Activated CD8-positive, alpha-beta T cell treated with anti-CD3 and anti-CD28 coated beads for 36 hours (primary cell): ENCODE measurements around the gene ZNF628. TPM values are rescaled to one million over a fixed set of nuclear protein-coding genes. Genes with fewer than 3 reads are reported as not detected.

Experiments
- ATAC-seq: fragments of 200-7000 bp; cut with Tn5 transposase; one replicate; pipeline ENCODE4 v1.10.0; 2021; ENCODE audit warnings: mild to moderate bottlenecking, moderate library complexity
- CTCF ChIA-PET: fragments of 350-600 bp; sonication (Branson Sonifier 250); formaldehyde crosslinking; loops from one replicate; lab custom pipeline; 2021; ENCODE audit warnings: antibody characterized with exemption; lab: Charles Lee
- POLR2A ChIA-PET: fragments of 350-600 bp; sonication (Branson Sonifier 250); formaldehyde crosslinking; loops from one replicate; lab custom pipeline; 2021; ENCODE audit warnings: antibody characterized with exemption; lab: Charles Lee
- DNase-seq: peaks from one replicate; pipeline ENCODE4 v3.0.0-alpha.2; 2020
- H3K27ac Mint-ChIP-seq: one replicate; pipeline ENCODE4 v1.8.0; 2021; ENCODE audit warnings: mild to moderate bottlenecking, mixed read lengths
- H3K27me3 Mint-ChIP-seq: one replicate; pipeline ENCODE4 v1.8.0; 2021; ENCODE audit warnings: mixed read lengths
- H3K36me3 Mint-ChIP-seq: one replicate; pipeline ENCODE4 v1.8.0; 2021; ENCODE audit warnings: low read depth, mixed read lengths
- H3K4me1 Mint-ChIP-seq: one replicate; pipeline ENCODE4 v1.8.0; 2021; ENCODE audit warnings: low read depth, mixed read lengths
- H3K4me3 Mint-ChIP-seq: one replicate; pipeline ENCODE4 v1.8.0; 2021; ENCODE audit warnings: mild to moderate bottlenecking, moderate library complexity, mixed read lengths
- H3K9me3 Mint-ChIP-seq: one replicate; pipeline ENCODE4 v1.8.0; 2021; ENCODE audit warnings: mixed read lengths
- intact Hi-C: fragments of 100-400 bp; cut with micrococcal nuclease; formaldehyde crosslinking; loops from one replicate; pipeline ENCODE4 v1.10.0; 2022
- total RNA-seq, 2 experiments: library from RNA; stranded (reverse); gene quantifications; one replicate each; pipeline ENCODE4 v1.2.3, GENCODE V29; 2021
- TF ChIP-seq, protein P1 (sequence below): fragments of 200-600 bp; IDR thresholded peaks from one replicate; pipeline ENCODE4 v1.8.0; 2022; ENCODE audit warnings: antibody characterized with exemption, mild to moderate bottlenecking

The ZNF628 gene
- total RNA-seq, 2 experiments from 2014 or later: 8.4 to 8.6 TPM

DNA sequence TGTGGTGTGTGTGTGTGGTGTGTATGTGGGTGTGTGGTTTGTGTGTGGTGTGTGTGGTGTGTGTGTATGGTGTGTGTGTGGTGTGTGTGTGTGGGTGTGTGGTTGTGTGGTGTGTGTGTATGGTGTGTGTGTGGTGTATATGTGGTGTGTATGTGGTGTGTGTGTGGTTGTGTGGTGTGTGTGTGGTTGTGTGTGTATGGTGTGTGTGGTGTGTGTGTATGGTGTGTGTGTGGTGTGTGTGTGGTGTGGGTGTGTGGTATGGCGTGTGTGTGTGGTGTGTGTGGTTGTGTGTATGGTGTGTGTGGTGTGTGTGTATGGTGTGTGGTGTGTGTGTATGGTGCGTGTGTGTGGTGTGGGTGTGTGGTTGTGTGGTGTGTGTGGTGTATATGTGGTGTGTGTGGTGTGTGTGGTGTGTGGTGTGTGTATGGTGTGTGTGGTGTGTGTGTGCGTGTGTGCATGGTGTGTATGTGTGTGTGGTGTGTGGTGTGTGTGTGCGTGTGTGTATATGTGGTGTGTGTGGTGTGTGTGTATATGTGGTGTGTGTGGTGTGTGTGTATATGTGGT lies 42.0 kb upstream of the ZNF628 start:
- Mint-ChIP-seq H3K4me3 (no peak overlapping the region), H3K4me1 (no peaks in the 10 kb centered on the region), H3K27ac (no peak overlapping the region), H3K9me3 (no peaks in the 10 kb centered on the region), H3K27me3 (peaks cover 41% of the 10 kb centered on the region), H3K36me3 (no peaks in the 10 kb centered on the region)
- POLR2A ChIA-PET: no interaction called here
- TF ChIP-seq, protein P1, sequence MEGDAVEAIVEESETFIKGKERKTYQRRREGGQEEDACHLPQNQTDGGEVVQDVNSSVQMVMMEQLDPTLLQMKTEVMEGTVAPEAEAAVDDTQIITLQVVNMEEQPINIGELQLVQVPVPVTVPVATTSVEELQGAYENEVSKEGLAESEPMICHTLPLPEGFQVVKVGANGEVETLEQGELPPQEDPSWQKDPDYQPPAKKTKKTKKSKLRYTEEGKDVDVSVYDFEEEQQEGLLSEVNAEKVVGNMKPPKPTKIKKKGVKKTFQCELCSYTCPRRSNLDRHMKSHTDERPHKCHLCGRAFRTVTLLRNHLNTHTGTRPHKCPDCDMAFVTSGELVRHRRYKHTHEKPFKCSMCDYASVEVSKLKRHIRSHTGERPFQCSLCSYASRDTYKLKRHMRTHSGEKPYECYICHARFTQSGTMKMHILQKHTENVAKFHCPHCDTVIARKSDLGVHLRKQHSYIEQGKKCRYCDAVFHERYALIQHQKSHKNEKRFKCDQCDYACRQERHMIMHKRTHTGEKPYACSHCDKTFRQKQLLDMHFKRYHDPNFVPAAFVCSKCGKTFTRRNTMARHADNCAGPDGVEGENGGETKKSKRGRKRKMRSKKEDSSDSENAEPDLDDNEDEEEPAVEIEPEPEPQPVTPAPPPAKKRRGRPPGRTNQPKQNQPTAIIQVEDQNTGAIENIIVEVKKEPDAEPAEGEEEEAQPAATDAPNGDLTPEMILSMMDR: no peak
- no peak for DNase-seq
- intact Hi-C loops: no loop called here
- ATAC-seq: no peak
- CTCF ChIA-PET: no interaction called here

DNA sequence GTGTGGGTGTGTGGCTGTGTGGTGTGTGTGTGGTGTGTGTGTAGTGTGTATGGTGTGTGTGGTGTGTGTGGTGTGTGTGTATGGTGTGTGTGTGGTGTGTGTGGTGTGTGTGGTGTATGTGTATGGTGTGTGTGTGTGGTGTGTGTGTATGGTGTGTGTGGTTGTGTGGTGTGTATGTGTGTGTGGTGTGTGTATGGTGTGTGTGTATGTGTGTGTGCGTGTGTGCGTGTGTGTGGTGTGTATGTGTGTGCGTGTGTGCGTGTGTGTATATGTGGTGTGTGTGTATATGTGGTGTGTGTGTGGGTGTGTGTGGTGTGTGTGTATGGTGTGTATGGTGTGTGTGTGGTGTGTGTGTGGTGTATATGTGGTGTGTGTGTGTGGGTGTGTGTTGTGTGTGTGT lies 41.4 kb upstream of the ZNF628 start:
- intact Hi-C loops: no loop called here
- Mint-ChIP-seq H3K4me1 (no peaks in the 10 kb centered on the region), H3K4me3 (no peak overlapping the region), H3K9me3 (no peaks in the 10 kb centered on the region), H3K27ac (no peak overlapping the region), H3K36me3 (no peaks in the 10 kb centered on the region), H3K27me3 (peaks cover 44% of the 10 kb centered on the region)
- TF ChIP-seq, protein P1: no peak
- CTCF ChIA-PET: no interaction called here
- POLR2A ChIA-PET: no interaction called here
- ATAC-seq (no peak), DNase-seq (no peak)

DNA sequence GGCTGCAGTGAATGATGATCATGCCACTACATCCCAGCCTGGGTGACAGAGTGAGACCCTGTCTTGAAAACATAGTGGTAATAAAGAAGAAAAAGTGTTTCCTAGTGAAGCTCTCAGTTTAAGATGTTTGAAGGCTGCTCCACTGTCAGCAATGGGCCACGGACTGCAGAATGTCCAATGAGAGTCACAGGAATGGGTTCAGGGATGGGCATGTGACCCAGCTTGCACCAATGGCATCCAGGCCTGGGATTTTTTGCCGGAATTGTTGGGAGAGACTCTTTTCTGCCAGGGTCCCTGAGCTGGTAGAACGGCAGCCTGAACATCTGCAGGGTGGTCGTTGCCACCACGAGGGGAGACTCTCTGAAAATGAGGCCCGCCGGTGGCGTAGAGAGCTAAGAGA lies 39.6 kb upstream of the ZNF628 start:
- DNase-seq (no peak), ATAC-seq (no peak)
- Mint-ChIP-seq H3K9me3 (no peaks in the 10 kb centered on the region), H3K27ac (no peak overlapping the region), H3K36me3 (no peaks in the 10 kb centered on the region), H3K4me1 (peaks cover 12% of the 10 kb centered on the region), H3K4me3 (no peak overlapping the region), H3K27me3 (peaks cover 47% of the 10 kb centered on the region)
- POLR2A ChIA-PET: interaction anchor here (0.9 to 1.1 kb wide), 3 partner anchors 10 to 181 kb away, joined by 3 read pairs; no protein-coding TSS in a partner anchor
- CTCF ChIA-PET: interaction anchor here (0.8 to 2.0 kb wide), 3 partner anchors 17 to 196 kb away, joined by 3 to 8 read pairs (median 3); no protein-coding TSS in a partner anchor
- TF ChIP-seq, protein P1: no peak
- intact Hi-C loops: no loop called here

DNA sequence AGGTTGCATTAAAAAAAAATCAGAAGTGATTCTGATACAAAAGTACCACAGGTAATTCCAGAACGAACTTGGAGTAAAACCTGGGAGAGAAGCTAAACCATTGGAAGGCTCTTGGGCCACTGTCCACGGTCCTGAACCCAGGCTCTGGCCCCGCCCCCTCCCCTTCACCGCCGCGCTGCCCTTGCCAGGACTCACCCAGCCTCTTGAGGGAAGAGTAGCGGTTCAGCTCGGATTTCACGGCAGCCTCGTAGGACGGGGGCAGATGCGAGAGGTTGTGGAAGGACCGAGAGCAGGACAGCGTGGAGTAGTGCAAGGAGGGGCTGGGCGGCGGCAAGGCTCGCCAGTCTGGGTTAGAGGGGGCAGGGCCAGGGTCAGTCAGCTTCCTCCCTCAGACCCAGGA lies 39.0 kb upstream of the ZNF628 start:
- peaks cover 46% of the 10 kb centered on the region for H3K27me3 Mint-ChIP-seq
- H3K9me3 Mint-ChIP-seq: no peaks in the 10 kb centered on the region
- H3K4me1 Mint-ChIP-seq: peaks cover 14% of the 10 kb centered on the region
- peak; percentile 50 for DNase-seq
- H3K27ac Mint-ChIP-seq: no peak overlapping the region
- no peak overlapping the region for H3K4me3 Mint-ChIP-seq
- POLR2A ChIA-PET: interaction anchor here (0.9 to 1.1 kb wide), 3 partner anchors 9 to 181 kb away, joined by 3 read pairs; no protein-coding TSS in a partner anchor
- CTCF ChIA-PET: interaction anchor here (1.0 to 2.0 kb wide), 2 partner anchors 16 to 30 kb away, joined by 3 to 8 read pairs; no protein-coding TSS in a partner anchor
- intact Hi-C loops: no loop called here
- TF ChIP-seq, protein P1: no peak
- ATAC-seq: no peak
- H3K36me3 Mint-ChIP-seq: no peaks in the 10 kb centered on the region

DNA sequence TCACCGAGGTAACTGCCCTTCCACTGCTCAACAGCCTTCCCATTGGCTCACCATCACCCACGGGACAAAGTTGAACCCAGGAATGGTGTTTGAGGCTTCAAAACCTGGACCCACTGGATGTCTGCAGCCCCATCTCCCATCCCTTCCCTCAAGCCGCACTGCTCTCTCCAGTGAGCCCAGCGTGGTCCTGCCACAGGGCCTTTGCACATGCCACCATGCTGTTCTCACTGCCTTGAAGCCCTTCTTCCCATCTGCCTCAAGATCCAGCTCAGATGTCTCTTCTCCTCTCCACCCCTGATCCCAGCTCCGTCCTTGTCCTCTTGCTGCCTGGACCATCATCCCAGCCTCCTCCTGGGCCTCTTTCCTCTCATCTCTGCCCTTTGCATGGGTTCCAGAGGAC lies 37.4 kb upstream of the ZNF628 start:
- ChIA-PET POLR2A (no interaction called here), CTCF (no interaction called here)
- Mint-ChIP-seq H3K4me1 (peaks cover 14% of the 10 kb centered on the region), H3K9me3 (no peaks in the 10 kb centered on the region), H3K27ac (no peak overlapping the region), H3K27me3 (peaks cover 53% of the 10 kb centered on the region), H3K4me3 (no peak overlapping the region), H3K36me3 (no peaks in the 10 kb centered on the region)
- ATAC-seq (no peak), DNase-seq (no peak)
- TF ChIP-seq, protein P1: no peak
- intact Hi-C loops: no loop called here
